SIG-M5 treated with dmso at 0.1 percent for 504 hours (cell line): Measurements from ENCODE around the gene ADAP1.

Source experiments
- DNase-seq: peaks from one replicate; lab custom pipeline; 2025; ENCODE audit not compliant: unreplicated experiment; lab: John Stamatoyannopoulos, UW

ADAP1 gene

GRCh38 chr7:910441-910861 is 44.0 kb downstream of the ADAP1 start:
- DNase-seq, result no peak

GRCh38 chr7:909358-910329 is 44.8 kb downstream of the ADAP1 start:
- peak; percentile 84 for DNase-seq

GRCh38 chr7:908591-909357 is 45.7 kb downstream of the ADAP1 start:
- DNase-seq, result peak; percentile 55

GRCh38 chr7:908159-908581 is 46.3 kb downstream of the ADAP1 start:
- DNase-seq, result no peak

GRCh38 chr7:907158-907980 is 47.1 kb downstream of the ADAP1 start:
- no peak for DNase-seq

- DNase-seq, result no peak
Observed at GRCh38 chr7:906776-907157, 47.7 kb downstream of the ADAP1 start.

- no peak for DNase-seq
Observed at GRCh38 chr7:904847-905246, 49.6 kb downstream of the ADAP1 start.

- no peak for DNase-seq
Observed at GRCh38 chr7:903921-904755, 50.3 kb downstream of the ADAP1 start.

- DNase-seq, result no peak
Observed at GRCh38 chr7:902996-903395, 51.5 kb downstream of the ADAP1 start.

GRCh38 chr7:901388-902154 is 52.9 kb downstream of the ADAP1 start:
- DNase-seq, result peak; percentile 92

- no peak for DNase-seq
Observed at GRCh38 chr7:901041-901387, 53.5 kb downstream of the ADAP1 start.

GRCh38 chr7:900331-901040 is 54.0 kb downstream of the ADAP1 start:
- DNase-seq, result no peak

- no peak for DNase-seq
Observed at GRCh38 chr7:899806-900205, 54.7 kb downstream of the ADAP1 start.

- DNase-seq, result no peak
Observed at GRCh38 chr7:898855-899681, 55.4 kb downstream of the ADAP1 start.

- DNase-seq, result no peak
Observed at GRCh38 chr7:898460-898854, 56.0 kb downstream of the ADAP1 start.

- no peak for DNase-seq
Observed at GRCh38 chr7:897771-898376, 56.6 kb downstream of the ADAP1 start.

- DNase-seq, result no peak
Observed at GRCh38 chr7:897086-897485, 57.4 kb downstream of the ADAP1 start.
